NCI-H2171 (cell line): ENCODE measurements around the gene TMEM259.

Source experiments
- DNase-seq: peaks from one replicate; lab custom pipeline; 2025; lab: John Stamatoyannopoulos, UW

The TMEM259 gene

GRCh38 chr19:960601-960938 is 60.4 kb downstream of the TMEM259 start:
- DNase-seq: no peak

- DNase-seq: no peak
Observed at GRCh38 chr19:960020-960419, 60.9 kb downstream of the TMEM259 start.
